AG08396 (cell line): ENCODE results near the gene SLC47A1.

Source experiments
- DNase-seq: peaks from one replicate; pipeline ENCODE4 v3.0.0; 2012; ENCODE audit warnings: low spot score, mixed read lengths

Gene SLC47A1

GRCh38 chr17:19610879-19611278 lies 77.2 kb downstream of the SLC47A1 start:
- no peak for DNase-seq

DNA sequence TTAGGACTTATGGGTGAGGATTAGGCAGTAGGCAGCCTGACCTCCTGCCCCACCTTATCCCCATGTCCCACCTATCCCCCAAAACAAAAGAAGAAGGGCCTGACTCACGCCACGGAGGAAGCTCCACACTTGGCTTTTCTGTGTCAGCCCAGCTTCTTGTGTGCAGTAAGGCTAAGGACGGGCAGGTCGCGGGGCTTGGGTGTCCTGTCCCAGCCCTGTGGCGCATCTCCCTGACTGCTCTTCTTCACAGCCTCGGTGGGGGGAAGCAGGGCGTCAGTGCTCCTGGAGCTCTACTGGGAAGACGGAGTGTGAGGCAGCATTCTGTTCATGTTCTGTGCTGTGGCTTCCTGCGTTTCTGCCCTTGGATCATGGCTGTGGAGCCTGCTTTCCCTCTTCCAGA lies 80.3 kb downstream of the SLC47A1 start:
- DNase-seq = no peak

DNA sequence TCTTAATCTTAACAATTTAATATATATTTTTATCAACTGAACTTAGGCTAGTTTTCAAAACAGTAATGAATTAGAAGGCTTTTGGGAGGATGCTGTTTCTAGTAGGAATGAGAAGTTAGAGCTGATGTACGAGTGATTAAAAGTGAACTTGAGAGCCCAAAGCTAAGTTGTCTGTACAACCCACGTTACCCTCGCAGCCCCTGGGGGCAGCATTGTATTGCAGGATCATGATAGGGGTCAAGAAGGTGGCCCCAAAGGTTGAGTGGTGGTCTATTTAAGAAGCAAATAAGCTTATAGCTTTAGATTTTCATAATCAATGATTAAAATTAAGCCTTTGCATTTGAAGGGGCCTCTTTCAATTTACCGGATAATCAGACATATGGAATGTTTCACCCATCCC lies 81.2 kb downstream of the SLC47A1 start:
- no peak for DNase-seq

GRCh38 chr17:19618015-19618414 lies 84.4 kb downstream of the SLC47A1 start:
- DNase-seq = no peak

GRCh38 chr17:19619705-19620325 lies 86.2 kb downstream of the SLC47A1 start:
- no peak for DNase-seq

DNA sequence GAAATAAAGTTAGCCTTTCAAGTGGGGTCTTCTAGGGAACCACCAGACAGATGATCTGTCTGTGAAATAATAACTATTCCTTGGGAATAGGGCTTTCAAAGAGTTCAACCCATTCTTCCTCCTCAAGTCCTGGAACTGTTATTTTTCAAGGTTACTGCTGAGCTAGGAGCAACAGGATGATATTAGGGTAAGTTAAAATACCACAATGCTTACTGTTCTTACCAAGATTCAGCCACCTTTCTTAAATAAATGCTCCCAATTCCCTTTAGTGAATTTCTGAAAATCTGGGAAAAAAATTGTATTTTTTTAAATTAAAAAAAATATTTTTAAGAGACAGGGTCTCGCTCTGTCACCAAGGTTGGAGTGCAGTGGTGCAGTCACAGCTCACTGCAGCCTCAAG lies 88.0 kb downstream of the SLC47A1 start:
- DNase-seq = no peak

GRCh38 chr17:19626079-19626478 lies 92.4 kb downstream of the SLC47A1 start:
- no peak for DNase-seq
